Parathyroid adenoma (tissue), 2 donors: Measurements from ENCODE around the gene AADACL3.

Experiments used
- H2AFZ ChIP-seq: fragments of 300-600 bp; sonication (generic); one replicate; pipeline ENCODE4 v1.7.0; 2017; ENCODE audit warnings: antibody characterized with exemption, mild to moderate bottlenecking
- H3K27ac ChIP-seq: fragments of 300-600 bp; sonication (generic); one replicate; pipeline ENCODE4 v1.7.0; 2017
- H3K27me3 ChIP-seq: fragments of 300-600 bp; sonication (generic); one replicate; pipeline ENCODE4 v1.7.0; 2017; ENCODE audit warnings: low read length; ENCODE audit not compliant: control insufficient read depth, insufficient read depth
- H3K36me3 ChIP-seq: fragments of 300-600 bp; sonication (generic); one replicate; pipeline ENCODE4 v1.7.0; 2017; ENCODE audit warnings: low read length; ENCODE audit not compliant: control insufficient read depth, insufficient read depth
- H3K4me1 ChIP-seq: fragments of 300-600 bp; sonication (generic); one replicate; pipeline ENCODE4 v1.7.0; 2017; ENCODE audit warnings: control low read depth
- H3K4me2 ChIP-seq: fragments of 300-600 bp; sonication (generic); one replicate; pipeline ENCODE4 v1.7.0; 2017; ENCODE audit warnings: low read length
- H3K4me3 ChIP-seq: fragments of 300-600 bp; sonication (generic); one replicate; pipeline ENCODE4 v1.7.0; 2017; ENCODE audit warnings: low read depth, low read length
- H3K79me2 ChIP-seq: fragments of 300-600 bp; sonication (generic); one replicate; pipeline ENCODE4 v1.7.0; 2017; ENCODE audit warnings: control low read depth
- H3K9ac ChIP-seq: fragments of 300-600 bp; sonication (generic); one replicate; pipeline ENCODE4 v1.7.0; 2017; ENCODE audit warnings: mild to moderate bottlenecking
- H3K9me3 ChIP-seq: fragments of 300-600 bp; sonication (generic); one replicate; pipeline ENCODE4 v1.7.0; 2017; ENCODE audit warnings: low read length; ENCODE audit not compliant: control insufficient read depth
- TF ChIP-seq, protein P1 (sequence below): fragments of 300-600 bp; sonication (generic); IDR thresholded peaks from one replicate; pipeline ENCODE4 v1.7.0; 2017; ENCODE audit warnings: antibody characterized with exemption, mild to moderate bottlenecking
- donor health status: primary hyperparathyroidism.

The AADACL3 gene

DNA sequence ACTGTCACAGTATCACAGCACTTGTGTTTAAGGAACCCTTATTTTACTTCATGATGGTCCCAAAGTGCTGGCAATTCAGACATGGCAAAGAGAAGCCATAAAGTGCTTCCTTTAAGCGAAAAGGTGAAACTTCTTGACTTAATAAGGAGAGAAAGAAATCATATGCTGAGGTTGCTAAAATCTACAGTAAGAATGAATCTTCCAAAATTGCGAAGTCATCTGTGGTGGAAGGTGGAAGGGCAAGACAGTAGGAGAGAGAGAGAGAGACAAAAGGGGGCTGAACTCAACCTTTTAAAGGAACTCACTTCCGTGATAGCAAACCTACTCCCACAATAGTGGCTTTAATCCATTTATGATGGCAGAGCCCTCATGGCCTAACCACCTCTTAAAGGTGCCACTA, 19.3 kb upstream of the AADACL3 start:
- H3K9ac ChIP-seq: no peak overlapping the region
- H3K27ac ChIP-seq: no peak overlapping the region
- no peaks in the 10 kb centered on the region for H3K79me2 ChIP-seq
- H3K4me3 ChIP-seq: no peak overlapping the region
- no peak overlapping the region for H2AFZ ChIP-seq
- TF ChIP-seq, protein P1, sequence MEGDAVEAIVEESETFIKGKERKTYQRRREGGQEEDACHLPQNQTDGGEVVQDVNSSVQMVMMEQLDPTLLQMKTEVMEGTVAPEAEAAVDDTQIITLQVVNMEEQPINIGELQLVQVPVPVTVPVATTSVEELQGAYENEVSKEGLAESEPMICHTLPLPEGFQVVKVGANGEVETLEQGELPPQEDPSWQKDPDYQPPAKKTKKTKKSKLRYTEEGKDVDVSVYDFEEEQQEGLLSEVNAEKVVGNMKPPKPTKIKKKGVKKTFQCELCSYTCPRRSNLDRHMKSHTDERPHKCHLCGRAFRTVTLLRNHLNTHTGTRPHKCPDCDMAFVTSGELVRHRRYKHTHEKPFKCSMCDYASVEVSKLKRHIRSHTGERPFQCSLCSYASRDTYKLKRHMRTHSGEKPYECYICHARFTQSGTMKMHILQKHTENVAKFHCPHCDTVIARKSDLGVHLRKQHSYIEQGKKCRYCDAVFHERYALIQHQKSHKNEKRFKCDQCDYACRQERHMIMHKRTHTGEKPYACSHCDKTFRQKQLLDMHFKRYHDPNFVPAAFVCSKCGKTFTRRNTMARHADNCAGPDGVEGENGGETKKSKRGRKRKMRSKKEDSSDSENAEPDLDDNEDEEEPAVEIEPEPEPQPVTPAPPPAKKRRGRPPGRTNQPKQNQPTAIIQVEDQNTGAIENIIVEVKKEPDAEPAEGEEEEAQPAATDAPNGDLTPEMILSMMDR: no peak
- H3K4me1 ChIP-seq: no peaks in the 10 kb centered on the region
- no peak overlapping the region for H3K4me2 ChIP-seq
- H3K36me3 ChIP-seq: no peaks in the 10 kb centered on the region
- no peaks in the 10 kb centered on the region for H3K9me3 ChIP-seq
- H3K27me3 ChIP-seq: no peaks in the 10 kb centered on the region

DNA sequence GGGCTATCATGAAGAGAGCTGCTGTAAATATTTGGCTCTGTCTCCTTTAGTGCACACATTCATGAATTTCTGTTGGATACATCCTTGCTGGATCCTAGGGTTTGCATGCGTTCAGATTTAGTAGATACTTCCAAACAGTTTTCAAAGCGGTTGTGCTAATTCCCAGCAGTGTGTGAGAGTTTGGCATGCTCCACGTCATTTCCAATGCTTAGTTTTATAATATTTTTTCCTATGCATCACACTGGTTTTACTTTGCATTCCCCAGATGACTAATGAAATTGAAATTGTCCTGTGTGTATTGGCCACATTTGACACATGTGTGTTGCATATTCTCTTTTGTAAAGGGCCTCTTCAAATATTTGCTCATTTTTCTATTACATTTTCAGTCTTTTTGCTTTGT, 18.5 kb upstream of the AADACL3 start:
- Histone ChIP-seq H3K4me1 (no peaks in the 10 kb centered on the region), H3K36me3 (no peaks in the 10 kb centered on the region), H3K9me3 (no peaks in the 10 kb centered on the region), H3K27me3 (no peaks in the 10 kb centered on the region), H2AFZ (no peak overlapping the region), H3K4me2 (no peak overlapping the region), H3K9ac (no peak overlapping the region), H3K4me3 (no peak overlapping the region), H3K79me2 (no peaks in the 10 kb centered on the region), H3K27ac (no peak overlapping the region)
- TF ChIP-seq, protein P1: no peak

DNA sequence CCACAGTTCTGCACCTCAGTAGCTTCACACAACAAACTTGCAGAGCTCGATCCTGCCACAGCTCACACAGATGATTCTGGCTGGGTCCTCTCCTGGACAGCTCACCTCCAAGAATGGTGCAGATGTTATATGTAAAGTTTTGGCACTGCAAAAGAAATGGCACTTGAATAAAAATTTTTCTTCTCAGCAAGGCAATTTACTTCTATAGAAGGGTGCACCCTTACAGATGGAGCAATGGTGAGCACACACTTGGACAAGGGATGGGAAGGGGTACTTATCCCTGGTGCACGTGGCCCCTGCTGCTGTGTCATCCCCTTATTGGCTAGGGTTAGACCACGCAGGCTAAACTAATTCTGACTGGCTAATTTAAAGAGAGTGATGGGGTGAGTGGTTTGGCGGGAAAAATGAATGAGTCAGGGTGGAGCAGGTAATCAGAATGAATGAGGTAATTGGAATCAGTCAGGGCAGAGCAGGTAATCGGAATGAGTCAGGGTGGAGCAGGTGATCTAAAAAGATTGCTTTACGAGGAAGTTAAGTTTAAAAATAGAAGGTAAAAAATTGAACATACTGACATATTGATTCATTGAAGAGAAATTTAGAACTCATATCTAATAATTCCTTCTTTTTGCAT, 12.0 kb upstream of the AADACL3 start:
- Histone ChIP-seq H3K4me3 (no peak overlapping the region), H3K9me3 (no peaks in the 10 kb centered on the region), H3K9ac (no peak overlapping the region), H3K4me1 (no peaks in the 10 kb centered on the region), H3K27ac (no peak overlapping the region), H3K27me3 (no peaks in the 10 kb centered on the region), H3K79me2 (no peaks in the 10 kb centered on the region), H3K36me3 (no peaks in the 10 kb centered on the region), H3K4me2 (no peak overlapping the region), H2AFZ (no peak overlapping the region)
- TF ChIP-seq, protein P1: no peak

DNA sequence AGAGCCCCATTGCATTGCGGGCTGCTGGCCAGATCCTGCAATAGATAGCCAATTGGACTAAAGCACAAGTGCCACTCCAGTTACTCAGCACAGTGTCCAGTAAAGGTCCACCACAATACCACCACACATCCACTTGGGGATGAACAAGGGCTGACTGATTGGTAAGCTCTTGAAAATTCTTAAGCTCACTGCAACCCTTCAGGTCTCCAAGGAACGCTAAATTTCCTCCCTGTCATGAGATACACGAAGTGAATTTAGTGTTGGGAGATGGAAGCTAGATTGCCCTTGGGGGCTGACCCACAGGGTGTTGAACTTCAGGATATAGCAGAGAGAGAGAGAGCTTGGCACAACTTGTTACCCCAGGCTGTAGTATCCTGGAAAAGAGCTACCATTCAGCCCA, 9.8 kb upstream of the AADACL3 start:
- no peaks in the 10 kb centered on the region for H3K4me1 ChIP-seq
- H3K4me2 ChIP-seq: no peak overlapping the region
- H3K9ac ChIP-seq: no peak overlapping the region
- H3K27me3 ChIP-seq: no peaks in the 10 kb centered on the region
- H3K4me3 ChIP-seq: no peak overlapping the region
- TF ChIP-seq, protein P1: no peak
- H3K27ac ChIP-seq: no peak overlapping the region
- H3K79me2 ChIP-seq: no peaks in the 10 kb centered on the region
- no peaks in the 10 kb centered on the region for H3K9me3 ChIP-seq
- no peak overlapping the region for H2AFZ ChIP-seq
- H3K36me3 ChIP-seq: no peaks in the 10 kb centered on the region

DNA sequence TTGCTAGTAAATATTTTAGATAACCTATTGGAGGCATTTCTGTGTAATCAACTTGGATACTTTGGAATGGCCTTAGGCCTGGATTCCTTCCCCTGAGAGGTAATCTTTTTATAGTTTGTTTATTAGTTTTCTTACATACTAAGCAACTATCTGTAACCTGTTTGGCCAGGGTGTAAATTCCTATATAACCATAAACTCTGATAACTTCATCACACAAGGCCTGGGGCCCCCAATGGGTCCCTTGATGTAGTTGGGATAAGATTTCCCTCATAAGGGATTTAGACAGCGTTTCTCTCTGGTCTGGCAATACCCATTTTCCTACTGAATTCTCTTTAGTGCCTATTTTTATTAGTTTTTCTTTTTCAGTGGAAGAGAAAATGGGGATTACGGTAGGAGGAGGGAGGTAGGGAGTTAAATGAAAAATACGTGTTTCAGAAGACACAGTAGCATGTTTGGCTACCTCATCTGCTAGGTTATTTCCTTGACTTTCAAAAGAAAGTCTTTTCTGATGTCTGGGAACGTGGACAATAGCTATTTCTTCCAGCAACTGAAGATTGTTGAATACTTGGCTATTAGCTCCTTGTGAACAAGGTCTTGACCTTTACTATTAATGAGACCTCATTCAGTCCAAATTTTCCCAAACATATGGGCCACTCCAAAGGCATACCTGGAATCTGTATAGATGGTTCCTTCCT, 7.4 kb upstream of the AADACL3 start:
- no peaks in the 10 kb centered on the region for H3K4me1 ChIP-seq
- H3K36me3 ChIP-seq: no peaks in the 10 kb centered on the region
- TF ChIP-seq, protein P1: no peak
- H3K9me3 ChIP-seq: no peaks in the 10 kb centered on the region
- H3K4me3 ChIP-seq: no peak overlapping the region
- H3K27ac ChIP-seq: no peak overlapping the region
- H3K79me2 ChIP-seq: no peaks in the 10 kb centered on the region
- no peak overlapping the region for H2AFZ ChIP-seq
- no peaks in the 10 kb centered on the region for H3K27me3 ChIP-seq
- H3K9ac ChIP-seq: no peak overlapping the region
- no peak overlapping the region for H3K4me2 ChIP-seq
